Endometrium (tissue), 2 donors: Measurements from ENCODE around the gene TECTA.

Experiments used
- FAIRE-seq: peaks from 2 replicates; lab custom pipeline; 2012; peaks lifted over from hg19 to GRCh38; lab: Jason Lieb, UNC
- donor health status: control.
- donor health status: control.

The TECTA gene

DNA sequence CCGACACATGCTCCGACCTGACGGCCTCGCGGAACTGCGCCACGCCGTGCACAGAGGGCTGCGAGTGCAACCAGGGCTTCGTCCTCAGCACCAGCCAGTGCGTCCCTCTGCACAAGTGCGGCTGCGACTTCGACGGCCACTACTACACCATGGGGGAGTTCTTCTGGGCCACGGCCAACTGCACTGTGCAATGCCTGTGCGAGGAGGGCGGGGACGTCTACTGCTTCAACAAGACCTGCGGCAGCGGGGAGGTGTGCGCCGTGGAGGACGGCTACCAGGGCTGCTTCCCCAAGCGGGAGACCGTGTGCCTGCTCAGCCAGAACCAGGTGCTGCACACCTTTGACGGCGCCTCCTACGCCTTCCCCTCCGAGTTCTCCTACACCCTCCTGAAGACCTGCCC, 26.8 kb downstream of the TECTA start:
- FAIRE-seq, result no peak

DNA sequence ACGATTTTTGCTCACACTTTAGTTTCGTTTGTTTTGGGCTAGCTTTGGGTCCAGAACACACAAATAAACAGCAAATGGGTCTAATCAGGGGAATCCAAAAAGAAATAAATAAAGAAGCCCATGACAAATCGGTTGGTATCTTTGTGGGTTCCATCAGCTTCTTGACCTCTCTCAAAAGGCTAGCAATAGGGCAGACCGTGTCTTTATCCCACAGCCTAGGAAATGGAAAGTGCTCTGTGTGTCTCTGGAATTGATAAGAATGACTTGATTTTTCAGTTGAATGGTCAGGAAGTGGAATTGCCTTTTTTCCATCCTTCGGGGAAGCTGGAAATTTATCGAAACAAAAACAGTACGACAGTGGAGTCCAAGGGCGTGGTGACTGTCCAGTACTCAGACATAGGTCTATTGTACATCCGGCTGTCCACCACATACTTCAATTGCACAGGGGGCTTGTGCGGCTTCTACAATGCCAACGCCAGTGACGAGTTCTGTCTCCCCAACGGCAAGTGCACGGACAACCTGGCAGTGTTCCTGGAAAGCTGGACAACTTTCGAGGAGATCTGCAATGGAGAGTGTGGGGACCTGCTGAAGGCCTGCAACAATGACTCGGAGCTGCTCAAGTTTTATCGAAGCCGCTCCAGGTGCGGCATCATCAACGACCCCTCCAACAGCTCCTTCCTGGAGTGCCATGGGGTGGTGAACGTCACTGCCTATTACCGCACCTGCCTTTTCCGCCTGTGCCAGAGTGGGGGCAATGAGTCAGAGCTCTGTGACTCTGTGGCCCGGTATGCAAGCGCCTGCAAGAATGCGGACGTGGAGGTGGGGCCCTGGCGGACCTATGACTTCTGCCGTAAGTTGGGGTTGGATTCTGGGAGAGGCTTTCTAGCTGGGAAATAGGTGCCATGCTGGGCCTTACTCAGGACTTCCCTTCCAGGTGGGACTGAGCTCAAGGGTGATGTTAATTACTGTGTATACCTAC, 28.6 kb downstream of the TECTA start:
- FAIRE-seq, result no peak

DNA sequence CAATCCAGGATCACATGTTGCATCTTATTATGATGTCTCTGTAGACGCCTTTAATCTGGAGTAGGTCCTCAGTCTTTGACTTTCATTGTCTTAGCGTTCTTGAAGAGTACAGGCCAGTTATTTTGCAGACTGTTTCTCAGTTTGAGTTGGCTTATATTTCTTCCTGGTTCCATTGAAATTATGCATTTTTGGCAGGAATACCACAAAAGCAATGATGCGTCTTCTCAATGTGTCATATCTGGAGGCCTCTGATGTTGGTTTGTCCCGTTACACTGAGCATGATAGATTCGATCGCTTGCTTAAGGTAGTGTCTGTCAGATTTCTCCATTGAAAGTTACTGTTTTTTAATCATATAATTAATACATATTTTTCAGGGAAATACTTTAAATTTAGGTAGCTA, 30.6 kb downstream of the TECTA start:
- no peak for FAIRE-seq

DNA sequence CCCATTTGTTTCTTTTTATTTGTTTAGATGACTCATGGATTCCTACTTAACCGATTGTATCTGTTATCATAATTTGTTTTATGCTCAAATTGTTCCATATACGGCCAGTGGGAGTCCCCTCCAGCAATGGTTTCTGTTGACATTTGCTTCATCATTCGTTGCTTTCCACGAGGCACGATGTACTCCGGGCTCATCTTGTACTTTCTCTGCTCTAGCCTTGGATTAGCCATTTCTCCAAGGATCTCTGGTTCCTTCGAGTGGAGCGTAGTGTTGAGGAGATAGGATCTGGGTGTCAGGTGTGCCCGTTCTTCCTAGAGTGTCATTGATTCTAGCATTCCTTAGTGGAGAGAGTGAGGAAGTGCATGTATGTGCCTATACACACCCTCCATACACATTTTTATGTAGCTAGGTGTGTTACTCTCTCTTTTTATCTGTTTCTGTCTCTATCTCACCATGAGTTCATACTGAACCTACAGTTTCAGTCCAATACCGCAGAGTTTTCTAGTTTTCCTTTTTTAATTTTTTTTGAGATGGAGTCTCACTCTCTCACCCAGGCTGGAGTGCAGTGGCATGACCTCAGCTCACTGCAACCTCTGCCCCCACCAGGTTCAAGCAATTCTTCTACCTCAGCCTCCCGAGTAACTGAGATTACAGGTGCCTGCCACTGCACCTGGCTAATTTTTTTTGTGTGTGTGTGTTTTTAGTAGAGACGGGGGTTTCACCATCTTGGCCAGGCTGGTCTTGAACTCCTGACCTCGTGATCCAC, 31.4 kb downstream of the TECTA start:
- FAIRE-seq, result no peak

DNA sequence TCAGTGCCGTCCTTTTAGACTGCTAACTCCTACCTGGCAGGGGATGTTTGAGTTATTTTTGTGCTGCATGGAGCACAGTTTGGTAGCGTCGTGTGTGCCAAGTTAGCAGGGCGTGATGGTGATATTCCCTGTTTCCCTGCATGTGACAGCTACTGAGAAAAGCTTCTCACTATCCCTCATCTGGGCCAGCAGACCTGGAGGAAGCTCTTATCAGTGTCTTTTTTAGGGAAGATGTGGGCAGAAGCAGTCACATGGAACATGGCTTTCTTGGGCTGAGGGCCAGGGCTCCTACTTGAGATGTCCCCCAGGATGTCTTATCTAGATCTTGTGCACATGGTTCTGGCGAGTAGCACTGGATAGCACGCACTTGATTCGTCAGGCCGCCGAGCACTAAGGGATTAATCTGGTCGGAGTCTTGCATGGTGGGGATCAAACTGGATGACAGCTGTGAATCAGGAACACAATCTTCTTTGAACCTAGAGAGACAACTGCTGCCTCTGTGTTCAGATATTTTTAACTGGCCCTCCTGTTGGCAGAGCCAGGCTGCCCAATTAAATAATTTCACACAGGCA, 33.8 kb downstream of the TECTA start:
- FAIRE-seq, result no peak

DNA sequence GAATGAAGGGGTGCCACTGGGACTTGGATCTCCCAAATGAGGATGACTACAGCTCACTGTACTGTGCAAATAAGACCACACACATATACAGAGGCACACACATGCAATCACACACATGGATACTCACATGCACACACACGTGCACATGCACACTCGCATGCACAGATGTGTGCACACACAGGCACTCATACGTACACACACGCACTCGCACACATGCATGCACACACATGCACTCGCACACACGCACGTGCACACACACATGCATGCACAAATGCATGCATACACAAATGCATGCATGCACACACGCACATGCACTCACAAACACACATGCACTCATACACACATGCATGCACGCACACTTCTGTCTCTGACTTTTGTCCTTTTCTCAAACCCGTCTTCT, 36.0 kb downstream of the TECTA start:
- FAIRE-seq, result no peak

DNA sequence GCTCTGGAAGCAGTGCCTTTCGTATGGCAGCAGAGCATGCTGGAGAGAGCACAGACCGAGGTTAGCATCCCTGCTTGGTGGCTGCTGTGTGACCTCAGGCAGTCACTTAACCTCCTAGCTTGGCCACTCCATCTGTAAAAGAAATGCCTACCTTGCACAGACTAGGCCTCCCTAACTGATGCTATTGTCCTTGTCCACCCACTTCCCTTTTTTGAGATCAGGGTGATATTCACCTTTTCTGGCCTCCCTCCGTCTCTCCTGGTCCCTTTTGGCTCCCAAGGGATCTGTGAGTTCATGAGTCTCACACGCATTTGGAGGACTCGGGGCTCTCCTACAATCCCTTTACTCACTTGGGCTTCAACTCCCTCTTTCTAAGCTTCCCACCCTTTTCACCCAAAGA, 37.2 kb downstream of the TECTA start:
- no peak for FAIRE-seq

DNA sequence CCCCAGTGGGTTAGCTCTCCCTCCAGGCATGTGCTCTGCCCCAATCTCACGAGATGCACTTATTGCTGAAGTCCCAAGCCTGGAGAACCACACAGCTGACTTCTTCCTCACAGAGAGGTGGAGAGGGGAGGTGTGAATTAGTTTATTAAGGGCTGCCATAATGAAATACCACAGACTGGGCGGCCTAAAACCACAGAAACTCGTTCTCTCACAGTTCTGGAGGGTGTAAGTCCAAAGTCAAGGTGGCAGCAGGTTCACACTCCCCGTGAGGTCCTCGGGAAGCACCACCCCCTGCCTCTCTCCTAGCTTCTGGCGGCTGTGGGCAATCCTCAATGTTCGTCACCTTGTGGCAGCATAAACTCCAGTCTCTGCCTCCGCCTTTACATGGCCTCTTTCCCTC, 39.3 kb downstream of the TECTA start:
- no peak for FAIRE-seq

DNA sequence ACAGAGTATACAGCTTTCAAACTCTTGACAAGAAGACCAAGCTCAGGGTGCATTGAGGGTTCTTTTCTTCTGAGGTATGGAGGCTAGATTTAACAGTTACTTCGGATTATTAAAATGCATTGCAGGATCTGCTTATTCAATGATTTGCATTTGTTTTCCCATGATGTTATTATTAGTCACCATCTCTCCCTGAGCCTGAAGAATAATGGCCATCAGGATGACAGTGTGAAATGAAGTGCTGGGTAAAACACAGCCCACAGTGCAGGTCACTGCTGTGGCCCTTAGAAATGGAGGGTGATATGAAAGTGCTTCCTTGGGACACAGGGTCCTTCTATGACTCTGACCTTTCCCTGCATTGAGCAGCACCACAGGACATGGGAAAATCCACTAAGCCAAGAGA, 40.0 kb downstream of the TECTA start:
- FAIRE-seq, result no peak

DNA sequence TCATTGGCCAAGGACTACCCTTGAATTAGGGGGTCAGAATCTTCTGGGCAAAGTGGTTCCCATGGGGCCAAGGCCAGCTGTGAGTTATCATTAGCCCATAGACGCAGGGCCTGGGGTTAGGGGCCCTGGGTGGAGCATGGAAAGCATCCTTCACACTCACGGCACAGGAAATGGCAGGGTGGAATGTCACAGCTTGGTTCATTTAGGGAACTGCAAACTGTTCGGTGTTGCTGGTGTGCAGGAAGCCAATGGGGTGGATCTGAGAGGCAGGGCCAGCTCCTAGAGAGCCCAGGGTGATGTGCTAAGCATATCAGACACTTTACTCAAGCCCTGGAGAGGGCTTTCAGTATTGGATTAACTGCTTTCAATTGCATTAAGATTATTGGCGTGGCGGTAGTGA, 42.9 kb downstream of the TECTA start:
- FAIRE-seq, result no peak

DNA sequence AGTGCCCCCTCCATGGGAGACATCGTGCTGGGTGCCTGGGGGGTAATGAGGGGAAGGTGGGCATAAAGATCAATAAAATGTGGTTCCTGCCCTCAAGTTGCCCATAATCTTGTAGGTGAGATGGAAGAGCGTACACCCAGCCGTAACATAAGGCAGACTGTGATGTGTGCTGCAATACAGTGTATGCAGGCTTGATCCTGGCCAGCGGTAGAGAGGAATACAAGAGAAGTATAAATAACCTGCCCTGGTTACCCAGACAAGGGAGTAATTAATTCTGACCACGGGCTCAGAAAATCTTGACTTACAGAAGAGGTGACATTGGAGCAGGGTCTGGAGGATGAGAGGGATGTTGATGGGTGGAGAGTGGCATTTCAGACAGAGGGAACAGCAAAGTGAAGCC, 43.7 kb downstream of the TECTA start:
- no peak for FAIRE-seq

DNA sequence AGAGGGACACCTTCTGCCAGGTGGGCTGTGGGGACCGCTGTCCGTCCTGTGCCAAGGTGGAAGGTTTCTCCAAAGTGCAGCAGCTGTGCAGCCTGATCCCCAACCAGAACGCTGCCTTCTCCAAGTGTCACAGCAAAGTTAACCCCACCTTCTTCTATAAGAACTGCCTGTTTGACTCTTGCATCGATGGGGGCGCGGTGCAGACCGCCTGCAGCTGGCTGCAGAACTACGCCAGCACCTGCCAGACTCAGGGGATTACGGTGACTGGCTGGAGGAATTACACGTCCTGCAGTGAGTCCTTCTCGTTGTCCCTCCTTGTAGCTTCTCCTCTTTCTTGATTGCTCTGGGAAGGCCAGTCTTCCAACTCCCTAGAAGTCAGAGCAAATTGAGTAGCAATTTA, 44.8 kb downstream of the TECTA start:
- FAIRE-seq, result no peak

DNA sequence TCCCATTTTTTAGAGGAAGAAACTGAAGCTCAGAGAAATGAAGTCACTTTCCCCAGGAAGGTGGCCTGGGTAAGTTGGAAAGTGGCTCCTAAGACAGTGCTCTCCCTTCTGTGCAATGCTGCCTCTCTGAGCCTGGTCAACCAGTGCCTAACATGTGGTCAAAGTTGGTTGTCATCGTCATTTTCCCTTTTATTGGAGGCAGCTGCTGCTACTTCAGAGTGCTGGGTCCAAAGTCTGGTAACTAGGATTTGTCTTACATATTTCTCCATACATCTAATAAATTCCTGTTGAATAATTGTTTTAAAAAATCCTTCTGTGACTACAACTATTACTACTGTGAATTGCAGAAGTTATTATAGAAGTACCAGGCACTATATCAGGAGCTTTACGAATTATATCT, 48.1 kb downstream of the TECTA start:
- FAIRE-seq, result no peak

DNA sequence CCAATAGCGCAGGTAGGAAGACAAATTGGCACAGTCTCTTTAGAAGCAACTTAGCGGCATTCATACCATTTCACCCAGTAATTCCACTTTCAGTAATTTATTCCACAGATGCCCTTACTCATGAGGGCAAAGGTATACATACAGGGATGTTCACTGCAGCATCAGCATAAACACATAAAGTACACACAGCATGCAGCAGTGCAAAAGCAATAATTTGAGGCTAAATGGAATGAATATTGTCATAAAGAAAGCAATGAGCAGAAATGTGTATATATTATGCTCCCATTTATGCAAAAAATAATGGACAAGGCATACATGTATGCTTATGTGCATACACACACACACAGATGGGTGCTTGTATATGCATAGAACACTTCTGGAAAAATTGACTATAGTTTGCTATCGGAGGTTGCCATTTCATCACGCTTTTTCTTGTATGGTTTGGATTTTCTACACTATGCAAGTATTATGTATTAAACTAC, 50.2 kb downstream of the TECTA start:
- FAIRE-seq, result no peak

DNA sequence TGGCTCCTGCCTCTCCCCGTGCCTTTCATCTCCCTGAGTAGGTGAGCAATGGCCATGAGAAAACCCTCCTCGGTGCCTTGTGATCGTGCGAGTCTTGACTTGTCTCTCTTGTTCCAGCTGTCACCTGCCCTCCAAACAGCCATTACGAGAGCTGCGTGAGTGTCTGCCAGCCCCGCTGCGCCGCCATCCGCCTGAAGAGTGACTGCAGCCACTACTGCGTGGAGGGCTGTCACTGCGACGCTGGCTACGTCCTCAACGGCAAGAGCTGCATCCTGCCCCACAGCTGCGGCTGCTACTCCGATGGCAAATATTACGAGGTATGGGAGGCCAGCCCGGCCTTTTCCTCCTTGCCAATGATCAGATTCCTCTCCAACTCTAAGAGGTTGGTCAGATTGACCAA, 51.7 kb downstream of the TECTA start:
- FAIRE-seq, result no peak

DNA sequence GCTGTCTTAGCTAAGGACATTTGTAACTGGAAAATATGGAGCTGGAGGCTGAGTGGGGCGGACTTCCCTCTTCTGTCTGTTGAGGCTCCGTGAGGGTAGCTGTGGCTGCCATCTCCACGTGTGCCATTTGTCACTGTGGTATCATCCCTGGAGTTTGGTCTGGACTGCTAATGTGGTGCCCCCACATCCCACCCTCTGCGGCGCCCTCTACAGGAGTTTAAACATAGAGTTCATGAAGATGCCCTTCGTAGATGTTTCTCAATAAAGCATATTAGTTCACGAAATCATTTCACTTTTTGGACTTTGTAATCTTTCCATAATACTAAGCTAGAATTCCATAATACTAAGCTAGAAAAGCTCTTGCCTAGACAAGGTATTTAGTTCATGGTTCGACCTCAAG, 52.4 kb downstream of the TECTA start:
- FAIRE-seq, result no peak

DNA sequence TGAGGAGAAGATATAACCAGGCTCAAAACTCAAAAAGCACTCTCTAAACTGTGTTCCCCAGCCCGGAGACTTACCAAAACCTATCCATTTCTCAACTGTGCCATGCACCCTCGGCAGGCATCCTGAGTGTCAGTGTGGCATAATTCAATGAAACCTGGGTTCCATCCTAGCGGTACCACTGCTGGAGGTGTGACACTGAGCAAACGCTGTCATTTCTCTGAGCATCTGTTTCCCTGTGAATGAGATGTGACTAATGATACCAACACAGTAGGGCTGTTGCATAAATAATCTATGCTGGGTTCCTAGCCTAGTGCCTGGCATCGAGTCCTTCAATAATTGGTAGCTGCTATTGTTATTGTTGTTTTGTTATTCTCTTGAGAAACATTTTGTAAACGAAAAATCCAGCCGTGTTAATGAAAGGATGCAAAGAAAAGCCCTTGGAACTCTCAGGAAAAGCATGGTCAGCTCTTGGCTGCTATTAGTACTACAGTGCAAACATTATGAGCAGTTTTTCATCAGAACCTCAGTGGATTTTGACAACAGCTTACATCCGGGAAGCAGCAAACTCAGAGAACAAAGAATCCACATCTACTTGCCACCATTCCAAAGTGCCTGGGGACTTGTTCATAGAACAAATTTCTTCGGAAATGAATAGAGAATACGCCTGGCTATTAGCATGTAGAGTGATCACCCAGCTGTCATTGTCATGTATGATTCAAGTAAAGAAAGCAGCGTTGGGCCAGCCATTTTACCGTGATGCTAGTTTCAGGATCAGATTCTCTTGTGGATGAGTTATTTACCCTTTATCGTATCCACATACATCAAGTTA, 53.7 kb downstream of the TECTA start:
- FAIRE-seq, result no peak

DNA sequence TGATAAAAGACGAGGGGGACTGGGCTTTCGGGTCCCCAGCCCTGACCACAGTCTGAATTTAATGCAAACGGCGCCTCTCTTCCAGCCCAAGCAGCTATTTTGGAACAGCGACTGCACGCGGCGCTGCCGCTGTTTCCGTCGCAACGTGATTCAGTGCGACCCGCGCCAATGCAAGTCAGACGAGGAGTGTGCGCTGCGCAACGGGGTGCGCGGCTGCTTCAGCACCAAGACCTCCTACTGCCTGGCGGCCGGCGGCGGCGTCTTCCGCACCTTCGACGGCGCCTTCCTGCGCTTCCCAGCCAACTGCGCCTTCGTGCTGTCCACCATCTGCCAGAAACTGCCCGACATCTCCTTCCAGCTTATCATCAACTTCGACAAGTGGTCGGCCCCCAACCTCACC, 56.7 kb downstream of the TECTA start:
- no peak for FAIRE-seq

DNA sequence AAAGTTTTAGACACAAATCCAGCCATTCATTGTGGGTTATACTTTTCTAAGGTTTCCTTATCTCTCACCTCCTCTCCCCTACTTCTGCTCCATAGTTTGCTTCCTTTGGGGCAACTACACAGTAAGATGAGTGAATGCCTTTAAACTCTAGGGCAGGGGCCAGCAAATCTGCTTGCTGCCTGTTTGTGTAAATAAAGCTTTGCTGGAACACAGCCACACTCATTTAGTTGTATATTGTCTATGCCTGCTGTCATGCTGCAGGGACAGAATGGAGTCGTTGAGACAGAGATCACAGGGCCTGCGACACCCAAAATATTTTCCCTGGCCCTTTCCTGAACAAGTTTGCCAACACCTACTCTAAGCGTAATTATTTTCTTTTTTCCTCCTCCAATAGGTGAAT, 58.7 kb downstream of the TECTA start:
- FAIRE-seq, result no peak

DNA sequence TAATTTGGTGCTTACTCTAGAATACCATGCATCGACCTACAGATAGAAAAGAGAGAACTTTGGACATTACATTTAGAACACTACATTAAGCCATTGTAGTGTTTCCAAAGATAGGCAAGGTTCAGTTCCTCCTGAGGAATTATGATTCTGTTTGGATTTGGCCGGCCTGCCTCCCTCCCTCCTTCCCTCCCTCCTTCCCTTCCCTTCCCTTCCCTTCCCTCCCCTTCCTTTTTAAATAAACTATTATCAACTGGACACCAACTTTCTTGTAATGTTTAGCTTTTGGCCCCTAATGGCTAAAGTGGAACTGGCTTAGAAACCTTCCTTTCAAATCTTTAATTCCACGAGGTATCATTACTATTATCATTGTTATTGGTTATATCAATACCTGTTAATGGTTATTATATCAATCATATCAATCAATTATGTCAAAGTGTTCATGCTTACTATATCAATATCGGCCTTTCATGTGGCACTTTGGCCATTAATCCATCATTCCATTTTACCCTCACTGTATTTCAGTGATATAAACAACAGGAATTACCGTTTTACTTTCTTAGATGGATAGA, 60.4 kb downstream of the TECTA start:
- no peak for FAIRE-seq

DNA sequence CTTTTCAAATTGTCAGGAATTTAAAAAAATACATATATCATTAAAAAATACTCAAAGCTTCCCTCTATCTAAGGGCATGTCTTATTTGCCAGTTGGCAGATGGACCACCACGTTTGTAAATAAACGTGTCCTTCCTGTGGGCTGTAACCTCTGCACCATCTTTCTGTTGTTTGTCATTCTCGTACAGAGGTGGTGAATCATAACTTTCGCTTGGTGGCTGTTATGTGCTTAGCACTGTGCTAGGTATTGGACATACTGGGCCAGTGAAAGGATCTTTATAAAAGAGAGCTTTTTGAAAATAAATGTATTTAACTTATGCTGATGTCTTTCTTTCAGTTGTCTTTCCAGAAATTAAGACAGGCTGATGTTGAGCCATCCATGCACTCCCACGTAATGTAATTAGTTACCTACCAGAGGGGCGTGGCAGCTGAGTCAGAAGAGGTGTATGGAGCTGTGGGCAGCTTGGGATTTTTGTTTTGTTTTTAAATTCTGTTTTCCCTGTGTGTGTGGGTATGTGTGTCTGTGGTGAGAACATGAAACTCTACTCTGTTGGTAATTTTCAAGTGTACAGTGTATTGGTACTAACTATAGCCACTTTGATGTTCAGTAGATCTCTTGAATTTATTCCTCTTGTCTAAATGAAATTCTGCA, 62.7 kb downstream of the TECTA start:
- FAIRE-seq, result no peak
